Mesenchymal stem cell (in vitro differentiated cells and primary cell): ENCODE data around the gene RINL.

Experiments
- DNase-seq: peaks from one replicate; pipeline ENCODE4 v3.0.0-alpha.2; 2013
- H2AFZ ChIP-seq: one replicate; pipeline ENCODE4 v1.6.1; 2013; ENCODE audit warnings: low read depth, mild to moderate bottlenecking, control low read depth, inconsistent platforms, low read length, moderate library complexity
- H2AK5ac ChIP-seq: 2 replicates; pipeline ENCODE4 v1.6.1; 2013; ENCODE audit warnings: low read length, moderate library complexity, mild to moderate bottlenecking, inconsistent platforms; ENCODE audit not compliant: severe bottlenecking
- H2BK120ac ChIP-seq: one replicate; pipeline ENCODE4 v1.6.1; 2013; ENCODE audit warnings: low read depth, mild to moderate bottlenecking, inconsistent platforms, low read length, moderate library complexity
- H2BK12ac ChIP-seq, 2 experiments: one replicate each; pipeline ENCODE4 v1.6.1; 2013; ENCODE audit warnings: inconsistent platforms in 2 of 2, low read length in 2 of 2, mild to moderate bottlenecking in 2 of 2, moderate library complexity in 2 of 2, control low read depth in 1 of 2
- H2BK15ac ChIP-seq: one replicate; pipeline ENCODE4 v1.6.1; 2013; ENCODE audit warnings: mild to moderate bottlenecking, low read depth, inconsistent platforms; ENCODE audit not compliant: poor library complexity, severe bottlenecking
- H2BK5ac ChIP-seq: 2 replicates; pipeline ENCODE4 v1.6.1; 2013; ENCODE audit warnings: low read depth, mild to moderate bottlenecking, low read length, control low read depth, inconsistent platforms; ENCODE audit not compliant: poor library complexity, severe bottlenecking
- H3K14ac ChIP-seq, 2 experiments: one replicate each; pipeline ENCODE4 v1.6.1; 2013; ENCODE audit warnings: inconsistent platforms in 2 of 2, low read length in 2 of 2, control low read depth in 1 of 2, mild to moderate bottlenecking in 1 of 2, moderate library complexity in 1 of 2
- H3K18ac ChIP-seq, 2 experiments: one replicate each; pipeline ENCODE4 v1.6.1; 2013; ENCODE audit warnings: inconsistent platforms in 2 of 2, low read length in 2 of 2, control low read depth in 1 of 2, low read depth in 1 of 2, mild to moderate bottlenecking in 1 of 2
- H3K23ac ChIP-seq, 2 experiments: one replicate each; pipeline ENCODE4 v1.6.1; 2013; ENCODE audit warnings: inconsistent platforms in 2 of 2, low read length in 2 of 2, mild to moderate bottlenecking in 2 of 2, moderate library complexity in 2 of 2, control low read depth in 1 of 2
- H3K27ac ChIP-seq: 2 replicates; pipeline ENCODE4 v1.5.1; 2013; ENCODE audit warnings: mild to moderate bottlenecking, moderate library complexity, low read length, control low read depth, inconsistent platforms; ENCODE audit not compliant: poor library complexity, severe bottlenecking
- H3K27me3 ChIP-seq, 2 experiments: 2 replicates each; pipeline versions ENCODE4 v1.6.1 to v1.7.0; 2013; ENCODE audit warnings: low read length in 2 of 2, mild to moderate bottlenecking in 2 of 2, moderate library complexity in 2 of 2, control low read depth in 1 of 2, inconsistent platforms in 1 of 2; ENCODE audit not compliant: control insufficient read depth in 1 of 2, insufficient read depth in 1 of 2
- H3K36me3 ChIP-seq, 2 experiments: 2 replicates each; pipeline versions ENCODE4 v1.6.1 to v1.7.0; 2013; ENCODE audit warnings: low read length in 2 of 2, control low read depth in 1 of 2, inconsistent platforms in 1 of 2, low read depth in 1 of 2, mild to moderate bottlenecking in 1 of 2; ENCODE audit not compliant: insufficient read depth in 2 of 2, control insufficient read depth in 1 of 2
- H3K4ac ChIP-seq, 2 experiments: one replicate each; pipeline ENCODE4 v1.6.1; 2013; ENCODE audit warnings: inconsistent platforms in 2 of 2, low read length in 2 of 2, mild to moderate bottlenecking in 2 of 2, moderate library complexity in 2 of 2, control low read depth in 1 of 2, low read depth in 1 of 2
- H3K4me1 ChIP-seq: 2 replicates; pipeline ENCODE4 v1.6.1; 2013; ENCODE audit warnings: low read depth, low read length, control low read depth; ENCODE audit not compliant: control insufficient read depth, insufficient read depth
- H3K4me2 ChIP-seq: 2 replicates; pipeline ENCODE4 v1.6.1; 2013; ENCODE audit warnings: low read length, mild to moderate bottlenecking, inconsistent platforms; ENCODE audit not compliant: poor library complexity, severe bottlenecking
- H3K4me3 ChIP-seq, 2 experiments: 2 replicates each; pipeline versions ENCODE4 v1.5.1 to v1.7.0; 2013; ENCODE audit warnings: low read length in 2 of 2, mild to moderate bottlenecking in 2 of 2, control low read depth in 1 of 2, low read depth in 1 of 2; ENCODE audit not compliant: insufficient read depth in 1 of 2
- H3K79me1 ChIP-seq: replicated peaks from 2 replicates; pipeline ENCODE4 v1.6.1; 2013; ENCODE audit warnings: mild to moderate bottlenecking, control low read depth, low read length, inconsistent platforms; ENCODE audit not compliant: poor library complexity, severe bottlenecking
- H3K9ac ChIP-seq: 2 replicates; pipeline ENCODE4 v1.7.0; 2013; ENCODE audit warnings: mild to moderate bottlenecking, low read length, moderate library complexity
- H3K9me3 ChIP-seq: 2 replicates; pipeline ENCODE4 v1.7.0; 2013; ENCODE audit warnings: mild to moderate bottlenecking, low read length; ENCODE audit not compliant: control insufficient read depth
- H4K8ac ChIP-seq: one replicate; pipeline ENCODE4 v1.6.1; 2013; ENCODE audit warnings: inconsistent platforms, mild to moderate bottlenecking, low read length, moderate library complexity
- H4K91ac ChIP-seq: one replicate; pipeline ENCODE4 v1.6.1; 2013; ENCODE audit warnings: mild to moderate bottlenecking, low read length, inconsistent platforms
- WGBS: methylation state at CpG from one replicate; pipeline ENCODE4 v1.1.7; 2013; ENCODE audit warnings: mixed read lengths; 5-methylcytosine and 5-hydroxymethylcytosine counted together

RINL gene

GRCh38 chr19:38852231-38853044 lies 25.6 kb downstream of the RINL start:
- Histone ChIP-seq H4K8ac (peak overlapping the region; percentile 93), H3K27ac (peak overlapping the region; percentile 97), H3K4me2 (peak overlapping the region; percentile 60), H3K4ac (peak overlapping the region; percentile 42 to 66), H3K14ac (peak overlapping the region in 1 of 2 experiments; percentile 61), H2BK15ac (peak overlapping the region; percentile 96), H3K36me3 (peaks cover 4 to 8% of the 10 kb centered on the region in 2 experiments), H3K23ac (peak overlapping the region in 1 of 2 experiments; percentile 16), H3K4me3 (peak overlapping the region; percentile 81 to 90), H2BK120ac (peak overlapping the region; percentile 95), H3K79me1 (peaks cover 1% of the 10 kb centered on the region), H2BK5ac (peak overlapping the region; percentile 46), H4K91ac (peak overlapping the region; percentile 65), H3K18ac (peak overlapping the region; percentile 47 to 97), H3K9me3 (no peaks in the 10 kb centered on the region), H3K9ac (peak overlapping the region; percentile 91), H2BK12ac (peak overlapping the region; percentile 18 to 96), H2AK5ac (peak overlapping the region; percentile 20), H3K27me3 (no peaks in the 10 kb centered on the region), H3K4me1 (peaks cover 22% of the 10 kb centered on the region), H2AFZ (peak overlapping the region; percentile 95)
- peak; percentile 80 for DNase-seq
- 2% methylated on average over 36 of the region's 52 CpGs for WGBS

- WGBS = 27% methylated on average over 16 of the region's 67 CpGs
- Histone ChIP-seq H4K91ac (peak overlapping the region; percentile 93), H4K8ac (peak overlapping the region; percentile 90), H3K79me1 (peaks cover 1% of the 10 kb centered on the region), H3K4ac (peak overlapping the region; percentile 10 to 55), H3K27ac (peak overlapping the region; percentile 92), H2BK5ac (peak overlapping the region; percentile 46), H3K18ac (peak overlapping the region; percentile 68 to 97), H3K23ac (no peak overlapping the region), H2BK120ac (peak overlapping the region; percentile 95), H2AFZ (no peak overlapping the region), H3K9ac (peak overlapping the region; percentile 91), H3K36me3 (peaks cover 11 to 15% of the 10 kb centered on the region in 2 experiments), H3K9me3 (no peaks in the 10 kb centered on the region), H3K4me1 (peaks cover 27% of the 10 kb centered on the region), H3K4me2 (peak overlapping the region; percentile 75), H2AK5ac (peak overlapping the region; percentile 73), H3K4me3 (peak overlapping the region; percentile 81 to 90), H2BK15ac (peak overlapping the region; percentile 93), H2BK12ac (peak overlapping the region; percentile 87 to 94), H3K14ac (no peak overlapping the region), H3K27me3 (no peaks in the 10 kb centered on the region)
- DNase-seq = peak; percentile 92
These were observed 26.3 kb downstream of the RINL start for GRCh38 chr19:38851622-38852230.

GRCh38 chr19:38850976-38851621 lies 27.0 kb downstream of the RINL start:
- no peaks in the 10 kb centered on the region for H3K27me3 ChIP-seq
- peak overlapping the region; percentile 93 for H4K91ac ChIP-seq
- H2BK15ac ChIP-seq = peak overlapping the region; percentile 84
- H3K27ac ChIP-seq = peak overlapping the region; percentile 92
- H3K4me1 ChIP-seq = peaks cover 27% of the 10 kb centered on the region
- DNase-seq = no peak
- peaks cover 16 to 22% of the 10 kb centered on the region in 2 experiments for H3K36me3 ChIP-seq
- H3K4me2 ChIP-seq = peak overlapping the region; percentile 84
- H2BK12ac ChIP-seq = peak overlapping the region; percentile 87 to 94
- H3K14ac ChIP-seq = peak overlapping the region in 1 of 2 experiments; percentile 53
- H3K9ac ChIP-seq = peak overlapping the region; percentile 91
- peak overlapping the region; percentile 69 for H2BK120ac ChIP-seq
- H3K9me3 ChIP-seq = no peaks in the 10 kb centered on the region
- 34% methylated on average over 40 of the region's 40 CpGs for WGBS
- H3K23ac ChIP-seq = peak overlapping the region in 1 of 2 experiments; percentile 10
- peak overlapping the region; percentile 35 for H2BK5ac ChIP-seq
- peaks cover 1% of the 10 kb centered on the region for H3K79me1 ChIP-seq
- peak overlapping the region; percentile 81 to 86 for H3K4me3 ChIP-seq
- peak overlapping the region; percentile 67 to 68 for H3K18ac ChIP-seq
- no peak overlapping the region for H2AFZ ChIP-seq
- peak overlapping the region; percentile 73 for H2AK5ac ChIP-seq
- peak overlapping the region; percentile 90 for H4K8ac ChIP-seq
- peak overlapping the region; percentile 10 to 55 for H3K4ac ChIP-seq
